MM.1S (cell line): ENCODE results near the gene ZMIZ2.

ENCODE experiments used
- DNase-seq: peaks from one replicate; pipeline ENCODE4 v3.0.0-alpha.2; 2015
- H2AFZ ChIP-seq: fragments of 300-600 bp; sonication (generic); 2 replicates; pipeline ENCODE4 v1.6.0; 2016; ENCODE audit warnings: antibody characterized with exemption, low read length
- H3F3A ChIP-seq: fragments of 300-600 bp; sonication (generic); 2 replicates; pipeline ENCODE4 v1.6.1; 2016; ENCODE audit warnings: mild to moderate bottlenecking, antibody characterized with exemption, low read length, moderate library complexity, mixed read lengths; ENCODE audit not compliant: insufficient read depth
- H3K27ac ChIP-seq: fragments of 300-600 bp; sonication (generic); 2 replicates; pipeline ENCODE4 v1.5.1; 2016; ENCODE audit warnings: mild to moderate bottlenecking, low read length
- H3K27me3 ChIP-seq: fragments of 300-600 bp; sonication (generic); replicated peaks from 2 replicates; pipeline ENCODE4 v1.6.0; 2016; ENCODE audit warnings: low read length; ENCODE audit not compliant: insufficient read depth
- H3K36me3 ChIP-seq: fragments of 300-600 bp; sonication (generic); replicated peaks from 2 replicates; pipeline ENCODE4 v1.6.1; 2016; ENCODE audit warnings: mild to moderate bottlenecking, low read length, mixed read lengths; ENCODE audit not compliant: insufficient read depth
- H3K4me1 ChIP-seq: fragments of 300-600 bp; sonication (generic); 2 replicates; pipeline ENCODE4 v1.6.1; 2016; ENCODE audit warnings: low read length, mixed read lengths
- H3K4me2 ChIP-seq: fragments of 300-600 bp; sonication (generic); 2 replicates; pipeline ENCODE4 v1.6.0; 2016; ENCODE audit warnings: low read depth, low read length
- H3K4me3 ChIP-seq: fragments of 300-600 bp; sonication (generic); 2 replicates; pipeline ENCODE4 v1.5.1; 2016; ENCODE audit warnings: low read length, mixed read lengths
- H3K79me2 ChIP-seq: fragments of 300-600 bp; sonication (generic); 2 replicates; pipeline ENCODE4 v1.6.1; 2016; ENCODE audit warnings: mixed run types, low read length, mixed read lengths
- H3K9ac ChIP-seq: fragments of 300-600 bp; sonication (generic); 2 replicates; pipeline ENCODE4 v1.6.1; 2016; ENCODE audit warnings: low read length, mixed read lengths
- H3K9me2 ChIP-seq: fragments of 300-600 bp; sonication (generic); replicated peaks from 2 replicates; pipeline ENCODE4 v1.6.1; 2016; ENCODE audit warnings: mild to moderate bottlenecking, low read length, mixed read lengths; ENCODE audit not compliant: insufficient read depth
- H3K9me3 ChIP-seq: fragments of 300-600 bp; sonication (generic); replicated peaks from 2 replicates; pipeline ENCODE4 v1.6.1; 2016; ENCODE audit warnings: mild to moderate bottlenecking, low read length, mixed read lengths; ENCODE audit not compliant: insufficient read depth
- H4K20me1 ChIP-seq: fragments of 300-600 bp; sonication (generic); 2 replicates; pipeline ENCODE4 v1.6.1; 2016; ENCODE audit warnings: mild to moderate bottlenecking, low read length, moderate library complexity, mixed read lengths; ENCODE audit not compliant: insufficient read depth
- CTCF ChIP-seq: fragments of 300-600 bp; sonication (generic); IDR thresholded peaks from 2 replicates; pipeline ENCODE4 v1.5.1; 2016; ENCODE audit warnings: antibody characterized with exemption, low read length, mixed read lengths
- EZH2 ChIP-seq: fragments of 300-600 bp; sonication (generic); optimal IDR thresholded peaks from 2 replicates; pipeline ENCODE3; 2017; ENCODE audit warnings: low read depth, mild to moderate bottlenecking, antibody characterized with exemption, low read length, mixed read lengths
- EZH2phosphoT487 ChIP-seq: fragments of 300-600 bp; sonication (generic); IDR thresholded peaks from 2 replicates; pipeline ENCODE4 v1.6.1; 2018; ENCODE audit warnings: antibody characterized with exemption, low read length

The ZMIZ2 gene

GRCh38 chr7:44707558-44708230 is 41.0 kb upstream of the ZMIZ2 start:
- H3F3A ChIP-seq = no peaks in the 10 kb centered on the region
- DNase-seq = no peak
- H3K4me2 ChIP-seq = no peak overlapping the region
- no peak for TF ChIP-seq CTCF
- TF ChIP-seq EZH2 = no peak
- no peak for TF ChIP-seq EZH2phosphoT487
- H3K36me3 ChIP-seq = no peaks in the 10 kb centered on the region
- H2AFZ ChIP-seq = no peak overlapping the region
- no peaks in the 10 kb centered on the region for H3K79me2 ChIP-seq
- no peak overlapping the region for H3K27ac ChIP-seq
- no peaks in the 10 kb centered on the region for H3K4me1 ChIP-seq
- no peaks in the 10 kb centered on the region for H3K9me3 ChIP-seq
- no peaks in the 10 kb centered on the region for H4K20me1 ChIP-seq
- H3K9me2 ChIP-seq = no peaks in the 10 kb centered on the region
- H3K27me3 ChIP-seq = no peaks in the 10 kb centered on the region
- no peak overlapping the region for H3K4me3 ChIP-seq
- H3K9ac ChIP-seq = no peak overlapping the region

- Histone ChIP-seq H3K4me3 (no peak overlapping the region), H3K9ac (no peak overlapping the region), H3K27me3 (no peaks in the 10 kb centered on the region), H3K79me2 (no peaks in the 10 kb centered on the region), H3F3A (no peaks in the 10 kb centered on the region), H3K36me3 (no peaks in the 10 kb centered on the region), H3K4me2 (no peak overlapping the region), H3K27ac (no peak overlapping the region), H3K9me3 (no peaks in the 10 kb centered on the region), H3K9me2 (no peaks in the 10 kb centered on the region), H4K20me1 (no peaks in the 10 kb centered on the region), H3K4me1 (no peaks in the 10 kb centered on the region), H2AFZ (no peak overlapping the region)
- DNase-seq = no peak
- TF ChIP-seq CTCF (no peak), EZH2phosphoT487 (no peak), EZH2 (no peak)
These were observed 39.4 kb upstream of the ZMIZ2 start for GRCh38 chr7:44709011-44709915.

- no peaks in the 10 kb centered on the region for H3K36me3 ChIP-seq
- H3K79me2 ChIP-seq = no peaks in the 10 kb centered on the region
- H3K4me1 ChIP-seq = no peaks in the 10 kb centered on the region
- H3K27ac ChIP-seq = no peak overlapping the region
- DNase-seq = no peak
- no peak overlapping the region for H3K9ac ChIP-seq
- H3K4me2 ChIP-seq = no peak overlapping the region
- H3K27me3 ChIP-seq = no peaks in the 10 kb centered on the region
- no peaks in the 10 kb centered on the region for H4K20me1 ChIP-seq
- no peak for TF ChIP-seq EZH2
- no peak for TF ChIP-seq CTCF
- TF ChIP-seq EZH2phosphoT487 = no peak
- no peak overlapping the region for H3K4me3 ChIP-seq
- no peaks in the 10 kb centered on the region for H3F3A ChIP-seq
- H3K9me3 ChIP-seq = no peaks in the 10 kb centered on the region
- H2AFZ ChIP-seq = no peak overlapping the region
- H3K9me2 ChIP-seq = no peaks in the 10 kb centered on the region
These were observed 38.6 kb upstream of the ZMIZ2 start for GRCh38 chr7:44709945-44710596.
